Stomach (tissue), 9 donors: ENCODE results near the gene PIP4K2C. TPM values are rescaled to one million over a fixed set of nuclear protein-coding genes. Genes with fewer than 3 reads are reported as not detected.
"Not testable (repeated sequence)": the region's sequence is repeated elsewhere in the genome, so short reads cannot be mapped to it uniquely, and the experiment has no call there.

Experiments used
- DNase-seq, 2 donors: peaks; one replicate each; pipeline versions ENCODE4 v3.0.0 to v3.0.0-alpha.2; 2013 to 2019
- H3K27ac ChIP-seq, 5 donors: fragments of 200-600 bp in 4 of 5; sonication (generic) in 4 of 5; one replicate each; pipeline ENCODE4 v1.5.1; 2013 to 2019; ENCODE audit warnings: mild to moderate bottlenecking in 1 of 5, moderate library complexity in 1 of 5
- H3K27me3 ChIP-seq, 3 donors: fragments of 200-600 bp; sonication (generic); one replicate each; pipeline ENCODE4 v1.5.1; 2017 to 2019; ENCODE audit warnings: mixed run types in 1 of 3
- H3K36me3 ChIP-seq, 4 donors: fragments of 200-600 bp; sonication (generic); 1 replicate in 3 of 4; 2 replicates in 1 of 4; pipeline ENCODE4 v1.5.1; 2016 to 2019
- H3K4me1 ChIP-seq, 4 donors: fragments of 200-600 bp; sonication (generic); one replicate each; pipeline ENCODE4 v1.5.1; 2016 to 2019
- H3K4me3 ChIP-seq, 4 donors: fragments of 200-600 bp; sonication (generic) in 3 of 4; one replicate each; pipeline ENCODE4 v1.5.1; 2016 to 2019; ENCODE audit warnings: mild to moderate bottlenecking in 1 of 4
- H3K9me3 ChIP-seq, 4 donors: fragments of 200-600 bp; sonication (generic); one replicate each; pipeline ENCODE4 v1.5.1; 2016 to 2019
- CTCF ChIP-seq, 7 experiments: fragments of 450-650 bp in 4 of 7; fragments of 200-600 bp in 3 of 7; sonication (generic) in 3 of 7; IDR thresholded peaks; one replicate each; pipeline ENCODE4 v1.5.1; 2016 to 2019; ENCODE audit warnings: antibody characterized with exemption in 7 of 7, control low read depth in 2 of 7, mild to moderate bottlenecking in 1 of 7
- EP300 ChIP-seq: sonication (generic); formaldehyde crosslinking; IDR thresholded peaks from one replicate; pipeline ENCODE4 v1.6.1; 2017; ENCODE audit warnings: antibody characterized with exemption
- POLR2A ChIP-seq, 4 donors: fragments of 450-650 bp; IDR thresholded peaks; one replicate each; pipeline ENCODE4 v1.6.1; 2016; ENCODE audit warnings: antibody characterized with exemption in 4 of 4, control low read depth in 2 of 4, mild to moderate bottlenecking in 1 of 4, moderate library complexity in 1 of 4
- POLR2AphosphoS5 ChIP-seq, 3 donors: sonication (generic); formaldehyde crosslinking; IDR thresholded peaks; one replicate each; pipeline ENCODE4 v1.6.1; 2016; ENCODE audit warnings: antibody characterized with exemption in 3 of 3
- WGBS, 5 donors: extraction: QIAGEN DNeasy Blood & Tissue Kit in 3 of 5; methylation state at CpG; one replicate each; pipeline versions ENCODE4 v1.1.5 to v1.1.7; 2013 to 2018; 5-methylcytosine and 5-hydroxymethylcytosine counted together
- intact Hi-C: fragments of 100-400 bp; cut with DNase I; formaldehyde crosslinking; loops from one replicate; pipeline ENCODE4 v1.15.1; 2023; ENCODE audit warnings: low total_unique reads
- polyA plus RNA-seq, 3 donors: library from polyadenylated mRNA; stranded (reverse); fragments of 200-250 nt; gene quantifications; one replicate each; pipeline ENCODE4 v1.2.3, GENCODE V29; 2013
- total RNA-seq, 5 donors: library from RNA; depleted of rRNA; stranded (reverse); fragments of >200 nt; gene quantifications; one replicate each; pipeline versions ENCODE4 v1.1.0 to v1.2.3, GENCODE V29; 2014 to 2016
- donor health status: healthy with polysubstance abuse.
- donor health status: Bipolar disorder and iron deficiency.
- donor health status: healthy.

PIP4K2C gene
- total and polyA plus RNA-seq, 8 donors: 14.1 to 116 (median 35.5) TPM

GRCh38 chr12:57631566-57632072, 40.6 kb downstream of the PIP4K2C start:
- H3K27me3 ChIP-seq: peaks cover 0 to 88% (median 62%) of the 10 kb centered on the region in 3 donors
- intact Hi-C loops: loop anchor here (10.0 kb wide), 1 partner anchor 53 kb away; no protein-coding TSS in a partner anchor
- TF ChIP-seq POLR2AphosphoS5 (IDR thresholded peaks at IDR 0.05) (no peak), EP300 (no peak), CTCF (IDR thresholded peaks at IDR 0.05) (no peak), POLR2A (IDR thresholded peaks at IDR 0.05) (no peak)
- H3K4me1 ChIP-seq: peaks cover 13 to 34% (median 30%) of the 10 kb centered on the region in 4 donors
- peak in 1 of 2 donors; percentile 3 for DNase-seq
- peak overlapping the region; percentile 51 to 64 (median 56) for H3K4me3 ChIP-seq
- no peaks in the 10 kb centered on the region for H3K9me3 ChIP-seq
- WGBS, 5 donors: 8 to 11% (median 9%) methylated on average over 7 to 26 of the region's 26 CpGs
- H3K36me3 ChIP-seq: peaks cover 0 to 1% (median 0%) of the 10 kb centered on the region in 4 donors
- H3K27ac ChIP-seq: peak overlapping the region in 1 of 5 donors; percentile 60

- H3K9me3 ChIP-seq: no peaks in the 10 kb centered on the region
- H3K27me3 ChIP-seq: peaks cover 0 to 84% (median 60%) of the 10 kb centered on the region in 3 donors
- DNase-seq: peak in 1 of 2 donors; percentile 51
- no peak for TF ChIP-seq POLR2AphosphoS5 (IDR thresholded peaks at IDR 0.05)
- TF ChIP-seq CTCF (IDR thresholded peaks at IDR 0.05): no peak
- TF ChIP-seq EP300: no peak
- TF ChIP-seq POLR2A (IDR thresholded peaks at IDR 0.05): no peak
- H3K4me1 ChIP-seq: peaks cover 13 to 31% (median 27%) of the 10 kb centered on the region in 4 donors
- no peaks in the 10 kb centered on the region for H3K36me3 ChIP-seq
- peak overlapping the region in 1 of 5 donors; percentile 60 for H3K27ac ChIP-seq
- 1 to 3% (median 2%) methylated on average over 46 to 67 of the region's 67 CpGs for WGBS, 5 donors
- intact Hi-C loops: loop anchor here (10.0 kb wide), 1 partner anchor 52 kb away; no protein-coding TSS in a partner anchor
- H3K4me3 ChIP-seq: peak overlapping the region; percentile 51 to 64 (median 56)
Measured at GRCh38 chr12:57632073-57632957, 41.3 kb downstream of the PIP4K2C start.

GRCh38 chr12:57632958-57633840, 42.2 kb downstream of the PIP4K2C start, which contains the start of gene B4GALNT1:
TSS of gene B4GALNT1 (minus strand) at chr12:57633201. CDS start at chr12:57632132, 1,069 bp downstream.
- H3K27me3 ChIP-seq: peaks cover 0 to 77% (median 51%) of the 10 kb centered on the region in 3 donors
- peak; percentile 68 to 88 for DNase-seq
- intact Hi-C loops: loop anchor here (10.0 kb wide), 1 partner anchor 52 kb away; no protein-coding TSS in a partner anchor
- no peaks in the 10 kb centered on the region for H3K9me3 ChIP-seq
- H3K27ac ChIP-seq: peak within 1 kb of the TSS in 1 of 5 donors; percentile 60
- no peaks in the 10 kb centered on the region for H3K36me3 ChIP-seq
- 2 to 3% (median 3%) methylated on average over 39 to 58 of the region's 58 CpGs for WGBS, 5 donors
- H3K4me3 ChIP-seq: peak within 1 kb of the TSS; percentile 51 to 64 (median 56)
- H3K4me1 ChIP-seq: peaks cover 13 to 22% (median 21%) of the 10 kb centered on the region in 4 donors
- TF ChIP-seq POLR2A (IDR thresholded peaks at IDR 0.05) (no peak), POLR2AphosphoS5 (IDR thresholded peaks at IDR 0.05) (peak in 2 of 3 donors; percentile 35 to 37), CTCF (IDR thresholded peaks at IDR 0.05) (peak in 5 of 7 experiments; percentile 70 to 92 (median 89))

- intact Hi-C loops: loop anchor here (10.0 kb wide), 1 partner anchor 48 kb away; no protein-coding TSS in a partner anchor
- Histone ChIP-seq H3K27me3 (peaks cover 0 to 72% (median 44%) of the 10 kb centered on the region in 3 donors), H3K4me1 (peaks cover 12 to 19% (median 18%) of the 10 kb centered on the region in 4 donors)
- H3K27ac ChIP-seq, H3K36me3 ChIP-seq, H3K9me3 ChIP-seq, H3K4me3 ChIP-seq, DNase-seq: not testable (repeated sequence)
- WGBS, 5 donors: 77 to 80% (median 77%) methylated on average over 9 of the region's 9 CpGs
Measured at GRCh38 chr12:57636731-57637130, 45.7 kb downstream of the PIP4K2C start.
